Hepatocyte (in vitro differentiated cells): Measurements from ENCODE around the gene CPSF3. TPM values are rescaled to one million over a fixed set of nuclear protein-coding genes. Genes with fewer than 3 reads are reported as not detected.

Source experiments
- DNase-seq: peaks from one replicate; pipeline ENCODE4 v3.0.0-alpha.2; 2016; ENCODE audit warnings: low spot score
- H2AFZ ChIP-seq: fragments of 200-600 bp; sonication (generic); 2 replicates; pipeline ENCODE4 v1.6.0; 2016; ENCODE audit warnings: antibody characterized with exemption, mild to moderate bottlenecking
- H3K27ac ChIP-seq: fragments of 200-600 bp; sonication (generic); 2 replicates; pipeline ENCODE4 v1.5.1; 2016; ENCODE audit warnings: mild to moderate bottlenecking
- H3K27me3 ChIP-seq: fragments of 200-600 bp; sonication (generic); 2 replicates; pipeline ENCODE4 v1.6.1; 2016
- H3K36me3 ChIP-seq: fragments of 200-600 bp; sonication (generic); replicated peaks from 2 replicates; pipeline ENCODE4 v1.5.1; 2016; ENCODE audit warnings: low read depth; ENCODE audit not compliant: insufficient read depth
- H3K4me1 ChIP-seq: fragments of 200-600 bp; sonication (generic); 2 replicates; pipeline ENCODE4 v1.5.1; 2016; ENCODE audit warnings: mild to moderate bottlenecking, moderate library complexity; ENCODE audit not compliant: insufficient read depth
- H3K4me2 ChIP-seq: fragments of 200-600 bp; sonication (generic); 2 replicates; pipeline ENCODE4 v1.6.0; 2016
- H3K4me3 ChIP-seq: fragments of 200-600 bp; sonication (generic); 2 replicates; pipeline ENCODE4 v1.5.1; 2016; ENCODE audit warnings: mild to moderate bottlenecking
- H3K79me2 ChIP-seq: fragments of 200-600 bp; sonication (generic); 2 replicates; pipeline ENCODE4 v1.6.0; 2017; ENCODE audit warnings: mild to moderate bottlenecking
- H3K9me2 ChIP-seq: fragments of 200-600 bp; sonication (generic); replicated peaks from 2 replicates; pipeline ENCODE4 v1.6.0; 2017; ENCODE audit warnings: mild to moderate bottlenecking; ENCODE audit not compliant: insufficient read depth
- H3K9me3 ChIP-seq: fragments of 200-600 bp; sonication (generic); 2 replicates; pipeline ENCODE4 v1.5.1; 2016; ENCODE audit warnings: low read depth, mild to moderate bottlenecking
- H4K20me1 ChIP-seq: fragments of 200-600 bp; sonication (generic); 2 replicates; pipeline ENCODE4 v1.6.0; 2016; ENCODE audit warnings: mild to moderate bottlenecking; ENCODE audit not compliant: insufficient read depth, poor library complexity, severe bottlenecking
- EZH2 ChIP-seq: fragments of 200-600 bp; sonication (generic); IDR thresholded peaks from 2 replicates; pipeline ENCODE4 v1.6.1; 2016; ENCODE audit warnings: antibody characterized with exemption, mild to moderate bottlenecking, borderline replicate concordance
- EZH2phosphoT487 ChIP-seq: fragments of 200-600 bp; sonication (generic); IDR thresholded peaks from one replicate; pipeline ENCODE4 v1.6.1; 2018; ENCODE audit warnings: antibody characterized with exemption, mild to moderate bottlenecking, low read depth, moderate library complexity; ENCODE audit not compliant: unreplicated experiment, severe bottlenecking
- WGBS: methylation state at CpG from one replicate; pipeline ENCODE4 v1.1.6; 2016; ENCODE audit warnings: low lambda C conversion rate; ENCODE audit errors: missing lambda C conversion rate; 5-methylcytosine and 5-hydroxymethylcytosine counted together
- polyA plus RNA-seq: library from polyadenylated mRNA; unstranded; fragments of >200 nt; fragmentation: Nextera tagmentation; extraction: Ambion mirVana; gene quantifications from 2 replicates; pipeline ENCODE4 v1.2.1, GENCODE V29; 2016
- total RNA-seq: library from RNA; depleted of rRNA; stranded (reverse); fragments of >200 nt; gene quantifications from 2 replicates; pipeline ENCODE4 v1.2.3, GENCODE V29; 2014
- TF ChIP-seq, protein P1 (sequence below): fragments of 200-600 bp; sonication (generic); IDR thresholded peaks from 2 replicates; pipeline ENCODE4 v1.5.1; 2016; ENCODE audit warnings: antibody characterized with exemption, mild to moderate bottlenecking; ENCODE audit not compliant: poor library complexity

CPSF3 gene
- total and polyA plus RNA-seq, 2 experiments from 2014 or later = 23.9 to 38.7 TPM

DNA sequence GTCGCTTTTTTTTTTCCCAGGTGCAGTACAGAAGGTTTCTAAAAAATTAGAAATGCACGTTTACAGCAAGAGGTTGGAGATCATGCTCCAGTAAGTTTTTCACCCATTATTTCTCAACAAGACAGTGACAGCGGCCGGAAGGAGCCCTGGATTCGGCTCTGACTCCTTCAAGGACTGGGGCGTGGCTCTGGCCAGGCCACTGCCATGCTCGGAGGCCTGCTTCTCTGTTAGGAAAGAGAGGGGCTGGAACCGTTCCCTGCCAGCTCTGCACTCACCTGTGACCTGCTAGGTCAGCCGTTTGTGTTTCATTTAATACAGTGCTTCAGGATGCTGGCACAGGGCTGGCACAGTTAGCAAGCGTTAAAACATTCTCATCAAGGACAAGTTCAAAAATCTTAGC lies 44.2 kb downstream of the CPSF3 start:
- no peaks in the 10 kb centered on the region for H4K20me1 ChIP-seq
- no peaks in the 10 kb centered on the region for H3K9me3 ChIP-seq
- DNase-seq = no peak
- WGBS = 93% methylated on average over 10 of the region's 10 CpGs
- no peaks in the 10 kb centered on the region for H3K27me3 ChIP-seq
- no peak overlapping the region for H3K4me2 ChIP-seq
- no peaks in the 10 kb centered on the region for H3K79me2 ChIP-seq
- H3K4me3 ChIP-seq = no peak overlapping the region
- TF ChIP-seq, protein P1, sequence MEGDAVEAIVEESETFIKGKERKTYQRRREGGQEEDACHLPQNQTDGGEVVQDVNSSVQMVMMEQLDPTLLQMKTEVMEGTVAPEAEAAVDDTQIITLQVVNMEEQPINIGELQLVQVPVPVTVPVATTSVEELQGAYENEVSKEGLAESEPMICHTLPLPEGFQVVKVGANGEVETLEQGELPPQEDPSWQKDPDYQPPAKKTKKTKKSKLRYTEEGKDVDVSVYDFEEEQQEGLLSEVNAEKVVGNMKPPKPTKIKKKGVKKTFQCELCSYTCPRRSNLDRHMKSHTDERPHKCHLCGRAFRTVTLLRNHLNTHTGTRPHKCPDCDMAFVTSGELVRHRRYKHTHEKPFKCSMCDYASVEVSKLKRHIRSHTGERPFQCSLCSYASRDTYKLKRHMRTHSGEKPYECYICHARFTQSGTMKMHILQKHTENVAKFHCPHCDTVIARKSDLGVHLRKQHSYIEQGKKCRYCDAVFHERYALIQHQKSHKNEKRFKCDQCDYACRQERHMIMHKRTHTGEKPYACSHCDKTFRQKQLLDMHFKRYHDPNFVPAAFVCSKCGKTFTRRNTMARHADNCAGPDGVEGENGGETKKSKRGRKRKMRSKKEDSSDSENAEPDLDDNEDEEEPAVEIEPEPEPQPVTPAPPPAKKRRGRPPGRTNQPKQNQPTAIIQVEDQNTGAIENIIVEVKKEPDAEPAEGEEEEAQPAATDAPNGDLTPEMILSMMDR = no peak
- no peak for TF ChIP-seq EZH2phosphoT487
- TF ChIP-seq EZH2 = no peak
- H3K36me3 ChIP-seq = no peaks in the 10 kb centered on the region
- no peaks in the 10 kb centered on the region for H3K9me2 ChIP-seq
- H2AFZ ChIP-seq = no peak overlapping the region
- H3K4me1 ChIP-seq = no peaks in the 10 kb centered on the region
- H3K27ac ChIP-seq = no peak overlapping the region

DNA sequence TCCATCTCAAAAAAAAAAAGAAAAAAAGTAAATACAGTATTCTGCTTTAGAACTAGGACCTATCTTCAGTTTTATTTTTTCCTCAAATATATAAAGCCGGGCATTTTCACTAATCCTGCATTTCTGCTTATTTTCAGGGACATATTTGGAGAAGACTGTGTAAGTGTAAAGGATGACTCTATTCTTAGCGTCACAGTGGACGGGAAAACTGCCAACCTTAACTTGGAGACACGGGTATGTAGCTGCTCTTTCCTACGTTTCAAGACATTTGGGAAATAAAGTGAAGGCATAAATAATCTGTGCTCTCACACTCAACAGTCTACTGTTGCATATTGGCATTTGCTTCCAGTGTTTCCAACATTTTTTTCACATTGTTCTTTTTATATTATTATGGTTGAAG lies 47.8 kb downstream of the CPSF3 start:
- peaks cover 7% of the 10 kb centered on the region for H3K79me2 ChIP-seq
- H3K27ac ChIP-seq = no peak overlapping the region
- H3K4me3 ChIP-seq = no peak overlapping the region
- no peaks in the 10 kb centered on the region for H3K4me1 ChIP-seq
- WGBS = 93% methylated on average over 5 of the region's 5 CpGs
- H3K4me2 ChIP-seq = no peak overlapping the region
- TF ChIP-seq, protein P1 = no peak
- TF ChIP-seq EZH2 (no peak), EZH2phosphoT487 (no peak)
- no peaks in the 10 kb centered on the region for H3K36me3 ChIP-seq
- no peaks in the 10 kb centered on the region for H3K9me3 ChIP-seq
- no peaks in the 10 kb centered on the region for H3K9me2 ChIP-seq
- no peaks in the 10 kb centered on the region for H3K27me3 ChIP-seq
- no peak for DNase-seq
- no peak overlapping the region for H2AFZ ChIP-seq
- no peaks in the 10 kb centered on the region for H4K20me1 ChIP-seq

DNA sequence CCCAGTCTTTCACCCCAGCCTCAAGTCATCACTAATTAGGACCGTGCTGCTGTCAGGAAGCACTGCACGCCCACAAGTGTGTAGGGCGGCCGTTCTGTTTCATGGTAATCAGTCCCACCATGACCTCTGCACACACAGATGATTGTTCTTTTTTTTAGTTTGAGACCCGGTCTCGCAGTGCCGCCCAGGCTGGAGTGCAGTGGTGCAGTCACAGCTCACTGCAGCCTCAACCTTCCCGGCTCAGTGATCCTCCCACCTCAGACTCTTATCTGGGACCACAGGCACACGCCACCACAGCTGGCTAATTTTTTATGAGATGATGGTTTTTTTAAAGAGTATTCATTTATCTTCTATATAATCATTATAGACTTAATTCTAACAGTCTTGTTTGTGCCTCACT lies 49.1 kb downstream of the CPSF3 start:
- no peak overlapping the region for H3K4me3 ChIP-seq
- H3K4me2 ChIP-seq = no peak overlapping the region
- no peaks in the 10 kb centered on the region for H3K9me3 ChIP-seq
- no peaks in the 10 kb centered on the region for H3K4me1 ChIP-seq
- no peaks in the 10 kb centered on the region for H3K27me3 ChIP-seq
- H3K9me2 ChIP-seq = no peaks in the 10 kb centered on the region
- peaks cover 4% of the 10 kb centered on the region for H4K20me1 ChIP-seq
- TF ChIP-seq, protein P1 = no peak
- TF ChIP-seq EZH2 = no peak
- no peak for TF ChIP-seq EZH2phosphoT487
- no peak overlapping the region for H3K27ac ChIP-seq
- DNase-seq = no peak
- 97% methylated on average over 9 of the region's 9 CpGs for WGBS
- H3K36me3 ChIP-seq = no peaks in the 10 kb centered on the region
- peaks cover 19% of the 10 kb centered on the region for H3K79me2 ChIP-seq
- no peak overlapping the region for H2AFZ ChIP-seq
